AG04449 (cell line): ENCODE results near the gene MALRD1.

Experiments used
- CTCF ChIA-PET: fragments of 350-600 bp; formaldehyde crosslinking; extraction: SDS; loops from one replicate; lab custom pipeline; 2021; ENCODE audit warnings: antibody characterized with exemption; lab: Yijun Ruan, JAX
- POLR2A ChIA-PET: fragments of 400-600, 350-600 bp; formaldehyde crosslinking; extraction: SDS; loops from one replicate; lab custom pipeline; 2020; ENCODE audit warnings: antibody characterized with exemption, inconsistent platforms; lab: Yijun Ruan, JAX
- DNase-seq: peaks from one replicate; pipeline ENCODE4 v3.0.0-alpha.2; 2010; ENCODE audit warnings: low read depth, low spot score
- H3K4me3 ChIP-seq: 2 replicates; pipeline ENCODE4 v1.5.1; 2011; ENCODE audit warnings: low read depth, mild to moderate bottlenecking, control low read depth, low read length
- CTCF ChIP-seq: IDR thresholded peaks from one replicate; pipeline ENCODE4 v1.5.1; 2011; ENCODE audit warnings: mild to moderate bottlenecking, moderate library complexity, low read length, control low read depth, inconsistent platforms; ENCODE audit not compliant: insufficient read depth; ENCODE audit errors: missing control alignments

Gene MALRD1

GRCh38 chr10:19200211-19200610 is 151.6 kb downstream of the MALRD1 start:
- TF ChIP-seq CTCF = no peak
- POLR2A ChIA-PET = no interaction called here
- no peak for DNase-seq
- H3K4me3 ChIP-seq = no peak overlapping the region
- CTCF ChIA-PET = no interaction called here

GRCh38 chr10:19204246-19204917 is 155.8 kb downstream of the MALRD1 start:
- CTCF ChIA-PET = no interaction called here
- TF ChIP-seq CTCF = no peak
- no peak for DNase-seq
- POLR2A ChIA-PET = no interaction called here
- H3K4me3 ChIP-seq = no peak overlapping the region

GRCh38 chr10:19209319-19209718 is 160.7 kb downstream of the MALRD1 start:
- no peak for TF ChIP-seq CTCF
- DNase-seq = no peak
- ChIA-PET CTCF (no interaction called here), POLR2A (no interaction called here)
- no peak overlapping the region for H3K4me3 ChIP-seq

- ChIA-PET CTCF (no interaction called here), POLR2A (no interaction called here)
- no peak for TF ChIP-seq CTCF
- no peak for DNase-seq
- no peak overlapping the region for H3K4me3 ChIP-seq
These were observed 164.0 kb downstream of the MALRD1 start for GRCh38 chr10:19212590-19212989.

GRCh38 chr10:19221216-19221615 is 172.6 kb downstream of the MALRD1 start:
- ChIA-PET POLR2A (no interaction called here), CTCF (no interaction called here)
- no peak for DNase-seq
- no peak overlapping the region for H3K4me3 ChIP-seq
- TF ChIP-seq CTCF = no peak

- POLR2A ChIA-PET = no interaction called here
- CTCF ChIA-PET = no interaction called here
These were observed 177.4 kb downstream of the MALRD1 start for GRCh38 chr10:19226025-19226424.

More at GRCh38 chr10:19226025-19226424, 177.4 kb downstream of the MALRD1 start:
- DNase-seq = no peak
- no peak overlapping the region for H3K4me3 ChIP-seq
- no peak for TF ChIP-seq CTCF
